ENCODE results near the gene LAMA1. TPM values are rescaled to one million over a fixed set of nuclear protein-coding genes. Genes with fewer than 3 reads are reported as not detected.
"Not testable (repeated sequence)": the region's sequence is repeated elsewhere in the genome, so short reads cannot be mapped to it uniquely, and the experiment has no call there.

The LAMA1 gene, protein sequence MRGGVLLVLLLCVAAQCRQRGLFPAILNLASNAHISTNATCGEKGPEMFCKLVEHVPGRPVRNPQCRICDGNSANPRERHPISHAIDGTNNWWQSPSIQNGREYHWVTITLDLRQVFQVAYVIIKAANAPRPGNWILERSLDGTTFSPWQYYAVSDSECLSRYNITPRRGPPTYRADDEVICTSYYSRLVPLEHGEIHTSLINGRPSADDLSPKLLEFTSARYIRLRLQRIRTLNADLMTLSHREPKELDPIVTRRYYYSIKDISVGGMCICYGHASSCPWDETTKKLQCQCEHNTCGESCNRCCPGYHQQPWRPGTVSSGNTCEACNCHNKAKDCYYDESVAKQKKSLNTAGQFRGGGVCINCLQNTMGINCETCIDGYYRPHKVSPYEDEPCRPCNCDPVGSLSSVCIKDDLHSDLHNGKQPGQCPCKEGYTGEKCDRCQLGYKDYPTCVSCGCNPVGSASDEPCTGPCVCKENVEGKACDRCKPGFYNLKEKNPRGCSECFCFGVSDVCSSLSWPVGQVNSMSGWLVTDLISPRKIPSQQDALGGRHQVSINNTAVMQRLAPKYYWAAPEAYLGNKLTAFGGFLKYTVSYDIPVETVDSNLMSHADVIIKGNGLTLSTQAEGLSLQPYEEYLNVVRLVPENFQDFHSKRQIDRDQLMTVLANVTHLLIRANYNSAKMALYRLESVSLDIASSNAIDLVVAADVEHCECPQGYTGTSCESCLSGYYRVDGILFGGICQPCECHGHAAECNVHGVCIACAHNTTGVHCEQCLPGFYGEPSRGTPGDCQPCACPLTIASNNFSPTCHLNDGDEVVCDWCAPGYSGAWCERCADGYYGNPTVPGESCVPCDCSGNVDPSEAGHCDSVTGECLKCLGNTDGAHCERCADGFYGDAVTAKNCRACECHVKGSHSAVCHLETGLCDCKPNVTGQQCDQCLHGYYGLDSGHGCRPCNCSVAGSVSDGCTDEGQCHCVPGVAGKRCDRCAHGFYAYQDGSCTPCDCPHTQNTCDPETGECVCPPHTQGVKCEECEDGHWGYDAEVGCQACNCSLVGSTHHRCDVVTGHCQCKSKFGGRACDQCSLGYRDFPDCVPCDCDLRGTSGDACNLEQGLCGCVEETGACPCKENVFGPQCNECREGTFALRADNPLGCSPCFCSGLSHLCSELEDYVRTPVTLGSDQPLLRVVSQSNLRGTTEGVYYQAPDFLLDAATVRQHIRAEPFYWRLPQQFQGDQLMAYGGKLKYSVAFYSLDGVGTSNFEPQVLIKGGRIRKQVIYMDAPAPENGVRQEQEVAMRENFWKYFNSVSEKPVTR (N-terminal part only)
- 10 to 100 TPM in 2 of 5 donors, 1 to 10 TPM in 3; 5.9 to 17.1 (median 9.7) TPM for polyA plus RNA-seq (ENCODE audit: insufficient read depth in 1 of 5, insufficient read length in 5 of 5, low replicate concordance in 1 of 5)
- long read RNA-seq, donor 1: 0 reads
- long read RNA-seq, donor 2: 0 reads
- long read RNA-seq, donor 3: 0 reads
- long read RNA-seq, donor 4: 0 reads
- long read RNA-seq, donor 5: 0 reads
- long read RNA-seq, donor 6: 0 reads
- long read RNA-seq, donor 7: 0 reads
- long read RNA-seq, donor 8: 0 reads

GRCh38 chr18:7117390-7118355, at the start of gene LAMA1:
TSS of gene LAMA1 (minus strand) at chr18:7117797. CDS start at chr18:7117720, 77 bp downstream.
- no peak for DNase-seq

GRCh38 chr18:7165846-7166393, 48.3 kb upstream of the LAMA1 start:
- no peak for DNase-seq

GRCh38 chr18:7164323-7165004, 46.9 kb upstream of the LAMA1 start:
- DNase-seq: peak; percentile 16 to 20

- DNase-seq: no peak
Measured at GRCh38 chr18:7158216-7158615, 40.6 kb upstream of the LAMA1 start.

DNA sequence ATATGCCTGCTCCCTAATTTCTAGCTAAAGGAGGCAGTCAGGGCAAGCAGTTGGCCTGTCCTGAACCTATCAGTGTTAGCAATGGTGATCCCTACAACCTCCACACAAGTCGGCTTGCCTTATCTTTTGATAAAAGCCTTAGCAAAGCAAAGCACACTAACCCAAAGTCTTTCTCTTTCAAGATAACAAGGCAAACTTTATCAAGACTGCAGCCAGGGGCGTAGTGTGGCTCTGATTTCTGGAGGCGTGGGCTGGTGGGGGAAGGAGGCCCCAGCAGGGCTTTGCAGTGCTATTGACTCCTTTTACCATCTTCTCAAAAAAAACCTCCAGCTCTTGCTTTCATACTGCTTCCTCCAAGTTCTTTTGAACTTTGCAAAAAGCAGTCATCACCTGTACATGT, 40.2 kb upstream of the LAMA1 start:
- DNase-seq: no peak

GRCh38 chr18:7155887-7156286, 38.3 kb upstream of the LAMA1 start:
- no peak for DNase-seq

DNA sequence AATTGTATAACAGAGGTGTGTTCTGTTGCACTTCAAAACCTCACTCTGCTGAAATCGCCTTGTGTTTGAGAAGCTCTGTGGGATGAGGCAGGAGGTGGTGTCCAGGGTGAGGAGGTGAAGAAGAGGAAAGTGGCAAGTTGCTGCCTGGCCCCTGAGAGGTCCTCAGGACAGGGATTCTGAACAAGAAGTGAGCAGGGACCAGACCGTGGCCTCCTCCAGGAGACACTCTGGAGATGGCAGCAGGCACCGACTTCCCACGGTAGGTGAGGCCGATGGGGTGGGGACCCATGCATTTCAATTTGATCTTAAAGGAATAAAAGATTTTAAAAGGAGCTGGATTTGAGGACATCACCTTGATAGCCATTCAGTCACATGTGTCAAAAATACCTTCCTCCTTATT, 37.5 kb upstream of the LAMA1 start:
- no peak for DNase-seq

DNA sequence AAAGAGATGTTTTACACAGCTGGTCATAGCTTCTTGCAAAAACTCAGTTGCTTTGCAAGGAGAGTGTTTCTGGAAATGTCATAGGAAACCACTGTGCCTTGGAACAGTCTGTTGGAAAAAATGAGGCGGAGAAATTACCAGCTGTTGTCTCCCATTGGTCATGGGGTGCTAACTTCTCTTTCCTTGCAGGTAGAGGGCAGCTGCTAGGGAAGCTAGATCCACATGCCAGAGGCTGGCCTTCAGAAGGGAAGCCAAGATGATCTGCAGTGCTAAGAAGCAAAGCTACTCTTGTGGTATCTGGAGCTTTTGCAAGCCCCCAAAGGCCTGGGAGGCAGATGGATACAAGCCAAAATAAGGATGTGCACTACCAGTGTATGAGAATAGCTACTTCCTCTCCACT, 34.8 kb upstream of the LAMA1 start:
- no peak for DNase-seq

- DNase-seq: no peak
Measured at GRCh38 chr18:7147399-7147798, 29.8 kb upstream of the LAMA1 start.

- DNase-seq: no peak
Measured at GRCh38 chr18:7146067-7146466, 28.5 kb upstream of the LAMA1 start.

DNA sequence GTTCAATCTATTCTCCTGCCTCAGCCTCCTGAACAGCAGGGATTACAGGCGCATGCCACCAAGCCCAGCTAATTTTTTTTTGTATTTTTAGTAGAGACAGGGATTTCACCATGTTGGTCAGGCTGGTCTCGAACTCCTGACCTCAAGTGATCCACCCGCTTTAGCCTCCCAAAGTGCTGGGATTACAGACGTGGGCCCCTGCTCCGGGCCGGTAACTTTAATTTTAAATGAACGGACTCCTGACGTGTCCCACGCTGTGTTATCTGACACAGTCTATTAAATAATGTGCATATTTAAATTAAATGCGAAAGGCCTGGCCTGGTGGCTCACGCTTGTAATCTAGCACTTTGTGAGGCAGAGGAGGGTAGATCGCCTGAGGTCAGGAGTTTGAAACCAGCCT, 27.3 kb upstream of the LAMA1 start:
- not testable (repeated sequence) for DNase-seq

GRCh38 chr18:7141287-7141686, 23.7 kb upstream of the LAMA1 start:
- DNase-seq: no peak

GRCh38 chr18:7139409-7139808, 21.8 kb upstream of the LAMA1 start:
- DNase-seq: no peak

GRCh38 chr18:7133181-7133580, 15.6 kb upstream of the LAMA1 start:
- no peak for DNase-seq

- DNase-seq: no peak
Measured at GRCh38 chr18:7132356-7133150, 15.0 kb upstream of the LAMA1 start.

DNA sequence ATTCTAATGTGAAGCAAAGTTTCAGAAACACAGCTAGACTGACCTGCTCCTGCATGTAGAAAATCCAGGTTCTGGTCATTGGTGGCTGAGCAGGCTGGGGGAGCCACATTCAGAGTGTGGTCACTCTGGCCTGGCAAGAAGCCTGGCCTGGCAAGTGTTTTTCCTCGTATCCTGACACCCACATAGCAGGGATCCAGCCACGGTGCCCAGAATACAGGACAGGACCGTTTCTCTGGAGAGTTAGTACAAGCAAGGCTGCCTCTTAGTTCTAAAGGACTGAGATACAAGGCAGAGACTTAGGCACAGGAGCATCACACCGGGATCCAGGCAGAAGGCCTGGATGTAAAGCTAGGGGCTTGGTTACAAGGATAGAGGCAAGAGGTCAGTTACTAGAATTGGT, 4.8 kb upstream of the LAMA1 start:
- no peak for DNase-seq

- no peak for DNase-seq
Measured at GRCh38 chr18:7116792-7117389, 706 bp downstream of the LAMA1 start.

Data from right lung (tissue), 10 donors.